Activated T-cell treated with anti-CD3 and anti-CD28 coated beads for 24 hours (primary cell): ENCODE results near the gene TNS1.

Source experiments
- DNase-seq: peaks from one replicate; pipeline ENCODE4 v3.0.0-alpha.2; 2020; ENCODE audit warnings: low read depth

TNS1 gene

GRCh38 chr2:217830807-217831206 is 172.0 kb downstream of the TNS1 start:
- no peak for DNase-seq

GRCh38 chr2:217830061-217830460 is 172.7 kb downstream of the TNS1 start:
- no peak for DNase-seq

GRCh38 chr2:217829420-217829819 is 173.4 kb downstream of the TNS1 start:
- no peak for DNase-seq

- no peak for DNase-seq
Measured at GRCh38 chr2:217828336-217828735, 174.5 kb downstream of the TNS1 start.

- no peak for DNase-seq
Measured at GRCh38 chr2:217827430-217828201, 175.2 kb downstream of the TNS1 start.

GRCh38 chr2:217826991-217827390 is 175.8 kb downstream of the TNS1 start:
- no peak for DNase-seq

- no peak for DNase-seq
Measured at GRCh38 chr2:217826520-217826919, 176.3 kb downstream of the TNS1 start.

- DNase-seq = no peak
Measured at GRCh38 chr2:217825469-217826235, 177.1 kb downstream of the TNS1 start.

GRCh38 chr2:217824223-217824622 is 178.6 kb downstream of the TNS1 start:
- no peak for DNase-seq

GRCh38 chr2:217823626-217824025 is 179.2 kb downstream of the TNS1 start:
- DNase-seq = no peak

- no peak for DNase-seq
Measured at GRCh38 chr2:217822296-217823252, 180.2 kb downstream of the TNS1 start.

GRCh38 chr2:217821536-217822147 is 181.2 kb downstream of the TNS1 start:
- no peak for DNase-seq

- DNase-seq = no peak
Measured at GRCh38 chr2:217820904-217821303, 181.9 kb downstream of the TNS1 start.

- DNase-seq = no peak
Measured at GRCh38 chr2:217820091-217820819, 182.5 kb downstream of the TNS1 start.

GRCh38 chr2:217818293-217818850 is 184.4 kb downstream of the TNS1 start:
- no peak for DNase-seq

GRCh38 chr2:217817466-217818292 is 185.1 kb downstream of the TNS1 start:
- DNase-seq = no peak

- DNase-seq = no peak
Measured at GRCh38 chr2:217816396-217816869, 186.4 kb downstream of the TNS1 start.

- no peak for DNase-seq
Measured at GRCh38 chr2:217813828-217814227, 189.0 kb downstream of the TNS1 start.

GRCh38 chr2:217812170-217812569 is 190.6 kb downstream of the TNS1 start:
- no peak for DNase-seq

GRCh38 chr2:217810260-217810659 is 192.5 kb downstream of the TNS1 start:
- no peak for DNase-seq
